Stomach (tissue), 9 donors: Measurements from ENCODE around the gene PIERCE2. TPM values are rescaled to one million over a fixed set of nuclear protein-coding genes. Genes with fewer than 3 reads are reported as not detected.
"Not testable (repeated sequence)": the region's sequence is repeated elsewhere in the genome, so short reads cannot be mapped to it uniquely, and the experiment has no call there.

Experiments used
- DNase-seq, 2 donors: peaks; one replicate each; pipeline versions ENCODE4 v3.0.0 to v3.0.0-alpha.2; 2013 to 2019
- H3K27ac ChIP-seq, 5 donors: fragments of 200-600 bp in 4 of 5; sonication (generic) in 4 of 5; one replicate each; pipeline ENCODE4 v1.5.1; 2013 to 2019; ENCODE audit warnings: mild to moderate bottlenecking in 1 of 5, moderate library complexity in 1 of 5
- H3K27me3 ChIP-seq, 3 donors: fragments of 200-600 bp; sonication (generic); one replicate each; pipeline ENCODE4 v1.5.1; 2017 to 2019; ENCODE audit warnings: mixed run types in 1 of 3
- H3K36me3 ChIP-seq, 4 donors: fragments of 200-600 bp; sonication (generic); 1 replicate in 3 of 4; 2 replicates in 1 of 4; pipeline ENCODE4 v1.5.1; 2016 to 2019
- H3K4me1 ChIP-seq, 4 donors: fragments of 200-600 bp; sonication (generic); one replicate each; pipeline ENCODE4 v1.5.1; 2016 to 2019
- H3K4me3 ChIP-seq, 4 donors: fragments of 200-600 bp; sonication (generic) in 3 of 4; one replicate each; pipeline ENCODE4 v1.5.1; 2016 to 2019; ENCODE audit warnings: mild to moderate bottlenecking in 1 of 4
- H3K9me3 ChIP-seq, 4 donors: fragments of 200-600 bp; sonication (generic); one replicate each; pipeline ENCODE4 v1.5.1; 2016 to 2019
- CTCF ChIP-seq, 7 experiments: fragments of 450-650 bp in 4 of 7; fragments of 200-600 bp in 3 of 7; sonication (generic) in 3 of 7; IDR thresholded peaks; one replicate each; pipeline ENCODE4 v1.5.1; 2016 to 2019; ENCODE audit warnings: antibody characterized with exemption in 7 of 7, control low read depth in 2 of 7, mild to moderate bottlenecking in 1 of 7
- EP300 ChIP-seq: sonication (generic); formaldehyde crosslinking; IDR thresholded peaks from one replicate; pipeline ENCODE4 v1.6.1; 2017; ENCODE audit warnings: antibody characterized with exemption
- POLR2A ChIP-seq, 4 donors: fragments of 450-650 bp; IDR thresholded peaks; one replicate each; pipeline ENCODE4 v1.6.1; 2016; ENCODE audit warnings: antibody characterized with exemption in 4 of 4, control low read depth in 2 of 4, mild to moderate bottlenecking in 1 of 4, moderate library complexity in 1 of 4
- POLR2AphosphoS5 ChIP-seq, 3 donors: sonication (generic); formaldehyde crosslinking; IDR thresholded peaks; one replicate each; pipeline ENCODE4 v1.6.1; 2016; ENCODE audit warnings: antibody characterized with exemption in 3 of 3
- WGBS, 5 donors: extraction: QIAGEN DNeasy Blood & Tissue Kit in 3 of 5; methylation state at CpG; one replicate each; pipeline versions ENCODE4 v1.1.5 to v1.1.7; 2013 to 2018; 5-methylcytosine and 5-hydroxymethylcytosine counted together
- intact Hi-C: fragments of 100-400 bp; cut with DNase I; formaldehyde crosslinking; loops from one replicate; pipeline ENCODE4 v1.15.1; 2023; ENCODE audit warnings: low total_unique reads
- polyA plus RNA-seq, 3 donors: library from polyadenylated mRNA; stranded (reverse); fragments of 200-250 nt; gene quantifications; one replicate each; pipeline ENCODE4 v1.2.3, GENCODE V29; 2013
- total RNA-seq, 5 donors: library from RNA; depleted of rRNA; stranded (reverse); fragments of >200 nt; gene quantifications; one replicate each; pipeline versions ENCODE4 v1.1.0 to v1.2.3, GENCODE V29; 2014 to 2016
- donor health status: healthy with polysubstance abuse.
- donor health status: Bipolar disorder and iron deficiency.
- donor health status: healthy.

The PIERCE2 gene
- total and polyA plus RNA-seq, 8 donors, result 1.1 to 15.2 (median 5.5) TPM; not detected in 2

DNA sequence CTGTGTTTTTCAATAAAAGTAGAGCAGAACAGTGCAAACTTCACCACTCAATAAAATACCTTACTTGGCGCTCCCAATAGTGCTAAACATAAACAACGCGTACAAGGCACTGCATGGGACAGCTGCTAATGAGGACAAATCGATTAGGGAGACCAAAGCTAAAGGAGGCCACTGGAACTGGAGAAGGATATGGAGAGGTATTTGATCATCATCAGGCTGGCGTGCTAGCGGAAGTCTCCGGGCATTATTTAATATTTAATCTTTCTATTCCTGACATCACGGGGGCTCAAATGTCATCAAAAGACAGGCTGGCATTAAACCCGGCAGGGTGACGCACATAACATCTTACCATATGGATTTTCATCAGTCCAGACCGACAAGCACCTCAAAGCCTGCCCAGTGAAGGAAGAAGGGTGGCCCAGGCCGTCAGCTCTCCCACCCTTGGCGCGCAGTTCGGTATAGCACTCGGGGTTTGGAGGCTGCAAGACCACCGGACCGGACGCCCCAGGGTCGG lies 740 bp upstream of the PIERCE2 start:
- H3K27me3 ChIP-seq, result no peaks in the 10 kb centered on the region
- no peaks in the 10 kb centered on the region for H3K36me3 ChIP-seq
- intact Hi-C loops, result no loop called here
- H3K9me3 ChIP-seq, result no peaks in the 10 kb centered on the region
- H3K27ac ChIP-seq, result peak overlapping the region; percentile 95 to 98 (median 97)
- 1 to 8% (median 2%) methylated on average over 10 to 20 of the region's 20 CpGs for WGBS, 5 donors
- no peak for DNase-seq
- TF ChIP-seq EP300 (no peak), CTCF (IDR thresholded peaks at IDR 0.05) (no peak), POLR2A (IDR thresholded peaks at IDR 0.05) (no peak), POLR2AphosphoS5 (IDR thresholded peaks at IDR 0.05) (no peak)
- peak overlapping the region; percentile 83 to 95 (median 86) for H3K4me3 ChIP-seq
- peaks cover 21 to 62% (median 52%) of the 10 kb centered on the region in 4 donors for H3K4me1 ChIP-seq

DNA sequence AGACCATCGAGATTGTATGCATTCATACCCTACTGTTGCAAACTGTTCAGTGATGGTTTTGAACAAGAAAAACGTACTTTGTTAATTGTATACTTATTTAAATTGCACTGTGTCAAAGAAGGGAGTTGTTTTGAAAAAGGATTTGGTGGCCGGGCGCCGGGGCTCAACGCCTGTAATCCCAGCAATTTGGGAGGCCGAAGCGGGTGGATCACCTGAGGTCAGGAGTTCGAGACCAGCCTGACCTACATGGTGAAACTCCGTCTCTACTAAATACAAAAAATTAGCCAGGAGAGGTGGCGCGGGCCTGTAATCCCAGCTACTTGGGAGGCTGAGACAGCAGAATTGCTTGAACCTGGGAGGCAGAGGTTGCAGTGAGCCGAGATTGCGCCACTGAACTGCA lies 681 bp downstream of the PIERCE2 start:
- intact Hi-C loops, H3K9me3 ChIP-seq, H3K36me3 ChIP-seq, H3K27me3 ChIP-seq, DNase-seq: not testable (repeated sequence)
- H3K4me1 ChIP-seq, result peaks cover 12 to 48% (median 41%) of the 10 kb centered on the region in 4 donors
- H3K4me3 ChIP-seq, result peak overlapping the region; percentile 83 to 95 (median 86)
- 42 to 55% (median 47%) methylated on average over 14 of the region's 14 CpGs for WGBS, 5 donors
- H3K27ac ChIP-seq, result peak overlapping the region in 4 of 5 donors; percentile 95 to 98 (median 97)

DNA sequence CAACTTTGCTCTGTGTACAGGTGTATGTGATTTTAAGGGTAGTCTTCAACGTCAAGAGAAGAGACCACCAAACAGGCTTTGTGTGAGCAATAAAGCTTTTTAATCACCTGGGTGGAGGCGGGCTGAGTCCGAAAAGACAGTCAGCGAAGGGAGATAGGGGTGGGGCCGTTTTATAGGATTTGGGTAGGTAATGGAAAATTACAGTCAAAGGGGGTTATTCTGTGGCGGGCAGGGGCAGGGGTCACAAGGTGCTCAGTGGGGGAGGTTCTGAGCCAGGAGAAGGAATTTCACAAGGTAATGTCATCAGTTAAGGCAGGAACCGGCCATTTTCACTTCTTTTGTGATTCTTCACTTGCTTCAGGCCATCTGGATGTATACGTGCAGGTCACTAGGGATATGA lies 9.4 kb downstream of the PIERCE2 start:
- H3K27ac ChIP-seq, H3K27me3 ChIP-seq, DNase-seq, H3K36me3 ChIP-seq, intact Hi-C loops, H3K4me1 ChIP-seq, H3K9me3 ChIP-seq, H3K4me3 ChIP-seq: not testable (repeated sequence)
- 83 to 93% (median 86%) methylated on average over 8 of the region's 8 CpGs for WGBS, 5 donors

- Histone ChIP-seq H3K9me3 (no peaks in the 10 kb centered on the region), H3K4me3 (no peak overlapping the region), H3K27me3 (no peaks in the 10 kb centered on the region), H3K36me3 (peaks cover 0 to 3% (median 0%) of the 10 kb centered on the region in 4 donors), H3K4me1 (peaks cover 0 to 4% (median 0%) of the 10 kb centered on the region in 4 donors), H3K27ac (no peak overlapping the region)
- no peak for DNase-seq
- intact Hi-C loops, result no loop called here
- TF ChIP-seq POLR2AphosphoS5 (IDR thresholded peaks at IDR 0.05) (no peak), POLR2A (IDR thresholded peaks at IDR 0.05) (no peak), EP300 (no peak), CTCF (IDR thresholded peaks at IDR 0.05) (no peak)
Observed at GRCh38 chr15:55420171-55420866, 12.0 kb downstream of the PIERCE2 start.

DNA sequence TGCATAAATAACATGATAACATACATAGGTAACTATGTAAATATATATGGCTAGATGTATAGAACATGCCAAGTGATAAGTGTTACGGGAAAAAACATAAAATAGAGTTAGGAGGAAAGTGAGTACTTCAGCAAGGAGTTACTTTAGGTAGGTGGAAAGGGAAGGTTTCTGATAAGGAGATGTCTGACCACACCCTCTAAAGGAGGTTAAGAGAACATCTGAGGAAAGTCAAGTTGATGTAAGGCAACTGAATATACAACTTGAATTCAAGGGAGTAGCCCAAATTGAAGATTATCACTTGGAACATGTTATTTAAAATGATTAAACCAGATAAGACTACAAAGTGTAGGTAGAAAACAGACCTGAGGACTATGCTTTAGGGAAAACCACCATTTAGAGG lies 13.8 kb downstream of the PIERCE2 start:
- no peak for TF ChIP-seq CTCF (IDR thresholded peaks at IDR 0.05)
- DNase-seq, result no peak
- H3K36me3 ChIP-seq, result peaks cover 0 to 3% (median 0%) of the 10 kb centered on the region in 4 donors
- H3K4me1 ChIP-seq, result peaks cover 0 to 4% (median 0%) of the 10 kb centered on the region in 4 donors
- no peak overlapping the region for H3K4me3 ChIP-seq
- H3K27ac ChIP-seq, result no peak overlapping the region
- intact Hi-C loops, result no loop called here
- 0% methylated on average over 1 of the region's 1 CpG for WGBS, 5 donors
- H3K9me3 ChIP-seq, result no peaks in the 10 kb centered on the region
- no peaks in the 10 kb centered on the region for H3K27me3 ChIP-seq
